Measurements from ENCODE around the gene U2SURP.
"Not testable (repeated sequence)": the region's sequence is repeated elsewhere in the genome, so short reads cannot be mapped to it uniquely, and the experiment has no call there.

The U2SURP gene

GRCh38 chr3:143011705-143012104 lies 10.3 kb downstream of the U2SURP start:
- DNase-seq (ENCODE audit: low spot score): no peak
- FAIRE-seq: no peak

GRCh38 chr3:143014921-143015320 lies 13.6 kb downstream of the U2SURP start:
- DNase-seq (ENCODE audit: low spot score) (no peak), FAIRE-seq (no peak)

- DNase-seq (ENCODE audit: low spot score): no peak
- FAIRE-seq: no peak
Measured at GRCh38 chr3:143016321-143016972, 15.1 kb downstream of the U2SURP start.

GRCh38 chr3:143024351-143024960 lies 23.1 kb downstream of the U2SURP start:
- no peak for DNase-seq (ENCODE audit: low spot score)
- no peak for FAIRE-seq

- FAIRE-seq (no peak), DNase-seq (ENCODE audit: low spot score) (no peak)
Measured at GRCh38 chr3:143031327-143031726, 30.0 kb downstream of the U2SURP start.

- DNase-seq (ENCODE audit: low spot score); FAIRE-seq: not testable (repeated sequence)
Measured at GRCh38 chr3:143031796-143032387, 30.5 kb downstream of the U2SURP start.

- no peak for DNase-seq (ENCODE audit: low spot score)
Measured at GRCh38 chr3:143035466-143036211, 34.3 kb downstream of the U2SURP start.

GRCh38 chr3:143036557-143036956 lies 35.2 kb downstream of the U2SURP start:
- no peak for FAIRE-seq
- DNase-seq (ENCODE audit: low spot score): no peak

More at GRCh38 chr3:143035466-143036211, 34.3 kb downstream of the U2SURP start:
- FAIRE-seq: no peak

- no peak for FAIRE-seq
Measured at GRCh38 chr3:143037867-143038266, 36.5 kb downstream of the U2SURP start.

GRCh38 chr3:143040261-143040879 lies 39.0 kb downstream of the U2SURP start:
- peak; percentile 2 for DNase-seq (ENCODE audit: low spot score)
- FAIRE-seq: no peak

More at GRCh38 chr3:143037867-143038266, 36.5 kb downstream of the U2SURP start:
- no peak for DNase-seq (ENCODE audit: low spot score)

- FAIRE-seq: no peak
- DNase-seq (ENCODE audit: low spot score): no peak
Measured at GRCh38 chr3:143041903-143042302, 40.5 kb downstream of the U2SURP start.

- DNase-seq (ENCODE audit: low spot score): no peak
- no peak for FAIRE-seq
Measured at GRCh38 chr3:143045639-143046038, 44.3 kb downstream of the U2SURP start.

- not testable (repeated sequence) for FAIRE-seq; DNase-seq (ENCODE audit: low spot score)
Measured at GRCh38 chr3:143046075-143046474, 44.7 kb downstream of the U2SURP start.

- DNase-seq (ENCODE audit: low spot score) (no peak), FAIRE-seq (no peak)
Measured at GRCh38 chr3:143054011-143054410, 52.6 kb downstream of the U2SURP start.

- FAIRE-seq (no peak), DNase-seq (ENCODE audit: low spot score) (no peak)
Measured at GRCh38 chr3:143056372-143056771, 55.0 kb downstream of the U2SURP start.

- DNase-seq (ENCODE audit: low spot score): no peak
- FAIRE-seq: no peak
Measured at GRCh38 chr3:143060906-143061305, 59.5 kb downstream of the U2SURP start.

- FAIRE-seq (no peak), DNase-seq (ENCODE audit: low spot score) (no peak)
Measured at GRCh38 chr3:143063018-143063417, 61.6 kb downstream of the U2SURP start.

GRCh38 chr3:143064777-143065176 lies 63.4 kb downstream of the U2SURP start:
- no peak for FAIRE-seq
- DNase-seq (ENCODE audit: low spot score): no peak

GRCh38 chr3:143065364-143065763 lies 64.0 kb downstream of the U2SURP start:
- DNase-seq (ENCODE audit: low spot score): no peak
- FAIRE-seq: no peak

GRCh38 chr3:143066033-143066432 lies 64.7 kb downstream of the U2SURP start:
- no peak for DNase-seq (ENCODE audit: low spot score)
- FAIRE-seq: no peak

- DNase-seq (ENCODE audit: low spot score) (no peak), FAIRE-seq (no peak)
Measured at GRCh38 chr3:143067201-143067600, 65.8 kb downstream of the U2SURP start.

GRCh38 chr3:143068059-143068458 lies 66.7 kb downstream of the U2SURP start:
- DNase-seq (ENCODE audit: low spot score) (no peak), FAIRE-seq (no peak)

Data from urothelium cell line (cell line).